ENCODE measurements around the gene MAN1C1. TPM values are rescaled to one million over a fixed set of nuclear protein-coding genes. Genes with fewer than 3 reads are reported as not detected.
"Not testable (repeated sequence)": the region's sequence is repeated elsewhere in the genome, so short reads cannot be mapped to it uniquely, and the experiment has no call there.

The MAN1C1 gene
- total RNA-seq, 2 donors from 2014 or later, result 0.88 to 2.5 TPM

DNA sequence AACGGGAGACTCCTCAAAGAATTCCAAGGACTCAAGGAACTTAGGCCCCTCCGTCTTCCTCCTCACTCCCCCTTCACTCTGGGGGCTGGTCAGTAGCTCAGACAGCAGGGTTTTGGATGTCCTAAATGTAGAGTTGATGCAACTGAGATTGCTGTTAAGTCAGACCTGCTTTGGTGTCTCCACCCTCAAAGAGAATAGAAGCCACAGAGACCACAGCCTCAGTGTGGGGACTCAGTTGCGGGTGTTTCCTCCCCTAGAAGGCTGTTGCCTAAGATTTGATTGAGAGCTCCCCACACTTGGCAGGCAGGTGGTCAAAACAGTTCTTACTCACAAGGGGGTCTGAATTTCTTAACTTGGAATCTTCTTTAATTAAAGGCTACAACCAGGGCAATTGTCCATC is 7.6 kb downstream of the MAN1C1 start:
- H3K4me1 Mint-ChIP-seq (ENCODE audit: low read depth in 2 of 2), result peaks cover 24 to 31% of the 10 kb centered on the region in 2 donors
- peaks cover 5 to 17% of the 10 kb centered on the region in 2 donors for H3K27me3 Mint-ChIP-seq
- no peaks in the 10 kb centered on the region for H3K36me3 Mint-ChIP-seq
- H3K9me3 Mint-ChIP-seq, result no peaks in the 10 kb centered on the region
- H3K4me3 Mint-ChIP-seq, result no peak overlapping the region
- DNase-seq (ENCODE audit: low spot score) (no peak), ATAC-seq (peak; percentile 50 to 73)
- H3K27ac Mint-ChIP-seq, result no peak overlapping the region

DNA sequence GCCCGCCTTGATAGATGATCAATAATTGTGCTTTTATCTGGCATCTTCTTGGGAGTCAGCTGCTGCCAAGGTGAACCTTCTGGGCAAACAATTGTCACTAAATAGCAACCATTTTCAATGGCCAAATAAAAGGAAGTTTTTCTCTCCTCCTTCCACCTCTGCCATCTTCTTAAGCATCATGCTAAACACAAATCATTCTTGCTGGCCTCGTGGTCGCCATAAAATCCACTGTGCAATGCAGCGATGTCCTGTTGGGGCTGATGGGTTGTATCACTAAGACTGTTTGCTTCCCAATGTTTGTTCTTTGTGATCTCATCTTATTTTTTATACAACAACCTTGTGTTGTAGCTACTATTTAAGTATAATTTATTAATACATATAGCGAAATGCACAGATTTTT is 8.0 kb downstream of the MAN1C1 start:
- Mint-ChIP-seq H3K36me3 (no peaks in the 10 kb centered on the region), H3K9me3 (no peaks in the 10 kb centered on the region), H3K27me3 (peaks cover 2 to 13% of the 10 kb centered on the region in 2 donors), H3K4me3 (no peak overlapping the region), H3K27ac (no peak overlapping the region), H3K4me1 (ENCODE audit: low read depth in 2 of 2) (peaks cover 19 to 27% of the 10 kb centered on the region in 2 donors)
- DNase-seq (ENCODE audit: low spot score) (no peak), ATAC-seq (no peak)

DNA sequence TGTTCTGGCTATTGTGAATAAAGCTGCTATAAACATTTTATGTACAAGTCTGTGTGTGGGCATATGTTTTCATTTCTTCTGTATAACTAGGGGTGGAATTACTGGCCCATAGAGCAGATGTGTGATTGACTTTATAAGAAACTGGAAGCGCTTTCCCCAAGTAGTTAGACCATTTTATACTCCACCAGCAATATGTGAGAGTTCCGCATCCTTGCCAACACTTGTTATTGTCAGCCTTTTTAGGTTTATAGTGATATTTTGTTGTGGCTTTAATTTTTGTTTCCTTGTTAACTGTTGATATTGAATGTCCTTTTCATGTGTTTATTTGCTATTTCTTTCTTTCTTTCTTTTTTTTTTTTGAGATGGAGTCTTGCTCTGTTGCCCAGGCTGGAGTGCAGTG is 9.4 kb downstream of the MAN1C1 start:
- H3K27ac Mint-ChIP-seq, result no peak overlapping the region
- peaks cover 0 to 8% of the 10 kb centered on the region in 2 donors for H3K27me3 Mint-ChIP-seq
- H3K4me1 Mint-ChIP-seq (ENCODE audit: low read depth in 2 of 2), result peaks cover 10 to 17% of the 10 kb centered on the region in 2 donors
- H3K9me3 Mint-ChIP-seq, result no peaks in the 10 kb centered on the region
- ATAC-seq (no peak), DNase-seq (ENCODE audit: low spot score) (no peak)
- no peak overlapping the region for H3K4me3 Mint-ChIP-seq
- H3K36me3 Mint-ChIP-seq, result no peaks in the 10 kb centered on the region

GRCh38 chr1:25628741-25629421 is 12.3 kb downstream of the MAN1C1 start:
- DNase-seq (ENCODE audit: low spot score) (no peak), ATAC-seq (no peak)
- Mint-ChIP-seq H3K9me3 (no peaks in the 10 kb centered on the region), H3K4me3 (no peak overlapping the region), H3K4me1 (ENCODE audit: low read depth in 2 of 2) (peaks cover 19 to 21% of the 10 kb centered on the region in 2 donors), H3K36me3 (no peaks in the 10 kb centered on the region), H3K27ac (no peak overlapping the region), H3K27me3 (peaks cover 0 to 5% of the 10 kb centered on the region in 2 donors)

- no peak for DNase-seq (ENCODE audit: low spot score)
- Mint-ChIP-seq H3K9me3 (no peaks in the 10 kb centered on the region), H3K4me3 (no peak overlapping the region), H3K27me3 (peaks cover 0 to 8% of the 10 kb centered on the region in 2 donors), H3K36me3 (no peaks in the 10 kb centered on the region), H3K4me1 (ENCODE audit: low read depth in 2 of 2) (peaks cover 18 to 21% of the 10 kb centered on the region in 2 donors), H3K27ac (no peak overlapping the region)
- no peak for ATAC-seq
Measured at GRCh38 chr1:25629836-25630235, 13.2 kb downstream of the MAN1C1 start.

- DNase-seq (ENCODE audit: low spot score) (no peak), ATAC-seq (no peak)
- H3K27ac Mint-ChIP-seq, result peak overlapping the region; percentile 6 to 53
- peaks cover 18 to 21% of the 10 kb centered on the region in 2 donors for H3K4me1 Mint-ChIP-seq (ENCODE audit: low read depth in 2 of 2)
- H3K9me3 Mint-ChIP-seq, result peaks cover 4% of the 10 kb centered on the region
- H3K36me3 Mint-ChIP-seq, result peaks cover 5% of the 10 kb centered on the region
- peak overlapping the region; percentile 70 for H3K4me3 Mint-ChIP-seq
- H3K27me3 Mint-ChIP-seq, result peaks cover 0 to 8% of the 10 kb centered on the region in 2 donors
Measured at GRCh38 chr1:25631750-25632485, 15.3 kb downstream of the MAN1C1 start.

- H3K4me1 Mint-ChIP-seq (ENCODE audit: low read depth in 2 of 2), result peaks cover 18 to 21% of the 10 kb centered on the region in 2 donors
- ATAC-seq (no peak), DNase-seq (ENCODE audit: low spot score) (no peak)
- H3K36me3 Mint-ChIP-seq, result peaks cover 21% of the 10 kb centered on the region
- no peak overlapping the region for H3K4me3 Mint-ChIP-seq
- H3K27ac Mint-ChIP-seq, result no peak overlapping the region
- peaks cover 7% of the 10 kb centered on the region for H3K9me3 Mint-ChIP-seq
- peaks cover 0 to 8% of the 10 kb centered on the region in 2 donors for H3K27me3 Mint-ChIP-seq
Measured at GRCh38 chr1:25634066-25634465, 17.5 kb downstream of the MAN1C1 start.

DNA sequence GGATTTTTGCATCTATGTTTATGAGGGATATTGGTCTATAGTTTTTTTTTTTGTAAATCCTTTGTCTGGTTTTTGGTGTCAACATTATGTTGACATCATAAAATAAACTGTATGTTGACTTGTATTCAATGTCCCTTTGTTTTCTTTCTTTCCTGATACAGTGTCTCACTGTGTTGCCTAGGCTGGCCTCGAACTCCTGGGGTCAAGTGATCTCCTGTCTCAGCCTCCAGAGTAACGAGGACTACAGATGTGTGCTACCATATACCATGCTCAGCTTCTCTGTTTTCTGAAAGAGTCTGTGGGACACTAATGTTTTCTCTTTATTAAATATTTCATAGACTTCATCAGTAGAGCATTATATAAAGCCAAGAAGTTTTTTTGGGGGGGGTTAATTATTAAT is 18.3 kb downstream of the MAN1C1 start:
- Mint-ChIP-seq H3K4me1 (ENCODE audit: low read depth in 2 of 2) (peaks cover 18% of the 10 kb centered on the region in 2 donors), H3K9me3 (peaks cover 7% of the 10 kb centered on the region), H3K27me3 (peaks cover 0 to 5% of the 10 kb centered on the region in 2 donors), H3K36me3 (peaks cover 26% of the 10 kb centered on the region), H3K27ac (no peak overlapping the region), H3K4me3 (no peak overlapping the region)
- no peak for ATAC-seq
- no peak for DNase-seq (ENCODE audit: low spot score)

DNA sequence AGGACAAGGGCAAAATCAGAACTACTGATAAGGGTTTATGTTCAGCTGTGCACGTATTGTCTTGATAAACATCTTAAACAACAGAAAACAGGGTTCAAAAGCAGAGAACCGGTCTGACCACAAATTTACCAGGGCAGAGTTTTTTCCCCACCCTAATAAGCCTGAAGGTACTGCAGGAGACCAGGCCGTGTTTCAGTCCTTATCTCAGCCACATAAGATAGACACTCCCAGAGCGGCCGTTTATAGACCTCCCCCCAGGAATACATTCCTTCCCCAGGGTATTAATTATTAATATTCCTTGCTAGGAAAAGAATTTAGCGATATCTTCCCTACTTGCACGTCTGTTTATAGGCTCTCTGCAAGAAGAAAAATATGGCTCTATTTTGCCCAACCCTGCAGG is 19.6 kb downstream of the MAN1C1 start:
- ATAC-seq; H3K27ac Mint-ChIP-seq; H3K4me3 Mint-ChIP-seq; H3K9me3 Mint-ChIP-seq; H3K27me3 Mint-ChIP-seq; DNase-seq (ENCODE audit: low spot score): not testable (repeated sequence)
- peaks cover 17 to 18% of the 10 kb centered on the region in 2 donors for H3K4me1 Mint-ChIP-seq (ENCODE audit: low read depth in 2 of 2)
- peaks cover 26% of the 10 kb centered on the region for H3K36me3 Mint-ChIP-seq

GRCh38 chr1:25640646-25641328 is 24.2 kb downstream of the MAN1C1 start:
- Mint-ChIP-seq H3K9me3 (peaks cover 6% of the 10 kb centered on the region), H3K27ac (no peak overlapping the region), H3K36me3 (peaks cover 23% of the 10 kb centered on the region), H3K27me3 (peaks cover 5 to 6% of the 10 kb centered on the region in 2 donors), H3K4me1 (ENCODE audit: low read depth in 2 of 2) (peaks cover 19 to 31% of the 10 kb centered on the region in 2 donors), H3K4me3 (no peak overlapping the region)
- ATAC-seq (no peak), DNase-seq (ENCODE audit: low spot score) (no peak)

- Mint-ChIP-seq H3K4me3 (no peak overlapping the region), H3K27me3 (peaks cover 5 to 6% of the 10 kb centered on the region in 2 donors), H3K4me1 (ENCODE audit: low read depth in 2 of 2) (peaks cover 19 to 31% of the 10 kb centered on the region in 2 donors), H3K27ac (no peak overlapping the region), H3K36me3 (peaks cover 20% of the 10 kb centered on the region), H3K9me3 (peaks cover 4% of the 10 kb centered on the region)
- no peak for ATAC-seq
- no peak for DNase-seq (ENCODE audit: low spot score)
Measured at GRCh38 chr1:25641329-25641725, 24.7 kb downstream of the MAN1C1 start.

GRCh38 chr1:25641931-25642573 is 25.5 kb downstream of the MAN1C1 start:
- peak; percentile 17 to 35 for ATAC-seq
- peak overlapping the region in 1 of 2 donors; percentile 20 for H3K27ac Mint-ChIP-seq

DNA sequence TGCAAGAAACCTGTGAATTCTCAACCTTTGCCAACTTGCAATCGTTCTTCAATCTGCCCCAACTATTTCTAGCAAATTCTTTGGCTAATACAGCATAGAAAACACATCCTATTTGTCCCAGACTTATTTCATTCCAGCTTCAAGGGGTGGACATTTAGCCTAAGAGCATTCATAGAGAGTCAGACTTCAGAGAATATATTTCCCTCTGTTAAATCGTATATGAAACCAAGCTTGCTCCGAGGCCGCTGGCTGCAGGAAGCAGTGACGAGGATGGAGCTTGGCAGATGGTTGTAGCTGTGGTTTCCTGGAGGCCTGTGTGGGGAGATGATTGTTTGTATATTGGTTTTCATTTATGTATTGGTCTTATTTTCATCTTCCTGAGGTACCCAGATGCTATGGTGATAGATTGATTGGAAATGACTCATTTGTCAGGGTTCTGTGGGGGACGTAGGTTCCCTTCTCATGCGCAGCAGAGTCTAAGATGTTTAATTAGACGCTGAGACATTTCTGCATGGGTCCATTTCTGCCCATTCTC is 26.1 kb downstream of the MAN1C1 start:
- peaks cover 19 to 35% of the 10 kb centered on the region in 2 donors for H3K4me1 Mint-ChIP-seq (ENCODE audit: low read depth in 2 of 2)
- H3K9me3 Mint-ChIP-seq, result peaks cover 4% of the 10 kb centered on the region
- H3K27me3 Mint-ChIP-seq, result peaks cover 5 to 6% of the 10 kb centered on the region in 2 donors
- ATAC-seq, result peak; percentile 92 to 96
- no peak for DNase-seq (ENCODE audit: low spot score)
- H3K36me3 Mint-ChIP-seq, result peaks cover 17% of the 10 kb centered on the region
- H3K4me3 Mint-ChIP-seq, result peak overlapping the region; percentile 41
- H3K27ac Mint-ChIP-seq, result peak overlapping the region in 1 of 2 donors; percentile 20

More at GRCh38 chr1:25641931-25642573, 25.5 kb downstream of the MAN1C1 start:
- no peak for DNase-seq (ENCODE audit: low spot score)
- Mint-ChIP-seq H3K4me1 (ENCODE audit: low read depth in 2 of 2) (peaks cover 19 to 35% of the 10 kb centered on the region in 2 donors), H3K27me3 (peaks cover 5 to 6% of the 10 kb centered on the region in 2 donors), H3K9me3 (peaks cover 4% of the 10 kb centered on the region), H3K4me3 (peak overlapping the region; percentile 41), H3K36me3 (peaks cover 20% of the 10 kb centered on the region)
